Stomach smooth muscle (tissue), 2 donors: Measurements from ENCODE around the gene RNF182.
"Not testable (repeated sequence)": the region's sequence is repeated elsewhere in the genome, so short reads cannot be mapped to it uniquely, and the experiment has no call there.

ENCODE experiments used
- H3K27ac ChIP-seq: one replicate; pipeline ENCODE4 v1.7.0; 2013; ENCODE audit warnings: mild to moderate bottlenecking, low read length, inconsistent platforms
- H3K27me3 ChIP-seq, 2 donors: one replicate each; pipeline ENCODE4 v1.7.0; 2013; ENCODE audit warnings: low read length in 2 of 2; ENCODE audit not compliant: insufficient read depth in 2 of 2, control insufficient read depth in 1 of 2
- H3K36me3 ChIP-seq, 2 donors: one replicate each; pipeline ENCODE4 v1.7.0; 2013; ENCODE audit warnings: low read length in 2 of 2; ENCODE audit not compliant: control insufficient read depth in 2 of 2, insufficient read depth in 2 of 2
- H3K4me1 ChIP-seq: one replicate; pipeline ENCODE4 v1.7.0; 2013; ENCODE audit warnings: low read length; ENCODE audit not compliant: control insufficient read depth, insufficient read depth
- H3K4me3 ChIP-seq, 2 donors: one replicate each; pipeline ENCODE4 v1.7.0; 2013; ENCODE audit warnings: low read length in 2 of 2
- H3K9ac ChIP-seq, 2 donors: one replicate each; pipeline ENCODE4 v1.7.0; 2013; ENCODE audit warnings: low read length in 2 of 2, mild to moderate bottlenecking in 1 of 2
- H3K9me3 ChIP-seq, 2 donors: one replicate each; pipeline ENCODE4 v1.7.0; 2013; ENCODE audit warnings: low read length in 2 of 2; ENCODE audit not compliant: control insufficient read depth in 2 of 2
- donor health status: healthy.
- donor health status: Pancreatic carcinoma.

RNF182 gene

DNA sequence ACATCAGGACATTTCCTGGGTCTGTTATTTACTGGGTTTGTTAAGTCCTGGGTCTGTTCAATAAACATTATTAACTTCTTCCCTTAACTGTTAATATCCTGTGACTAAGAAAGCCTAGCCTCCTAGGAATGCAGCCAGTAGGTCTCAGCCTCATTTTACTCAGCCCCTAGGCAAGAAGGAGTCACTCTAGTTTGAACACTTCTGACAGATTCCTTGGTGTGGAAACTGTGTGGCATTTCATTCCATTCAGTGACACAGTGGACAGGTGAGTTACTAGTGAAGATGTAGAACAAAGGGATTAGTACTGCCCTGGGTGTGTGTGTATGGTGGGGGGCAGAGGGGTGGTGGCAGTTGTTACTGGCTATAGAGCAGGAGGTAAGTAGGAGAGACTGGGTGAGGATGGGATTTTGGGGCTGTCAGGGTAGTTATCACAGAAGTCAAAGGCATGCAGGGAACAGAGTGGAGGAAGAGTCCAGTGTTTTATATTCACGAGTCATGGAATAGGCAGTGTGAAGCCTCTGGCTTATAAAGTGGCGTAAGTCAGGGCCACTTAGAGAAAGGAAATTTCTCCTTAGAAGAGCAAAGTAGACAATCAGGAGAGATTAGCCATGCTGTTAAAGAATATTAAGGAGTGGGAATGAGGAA, 28.4 kb downstream of the RNF182 start:
- Histone ChIP-seq H3K27me3 (peaks cover 0 to 8% of the 10 kb centered on the region in 2 donors), H3K27ac (no peak overlapping the region), H3K4me3 (no peak overlapping the region), H3K4me1 (no peaks in the 10 kb centered on the region), H3K36me3 (no peaks in the 10 kb centered on the region), H3K9me3 (no peaks in the 10 kb centered on the region), H3K9ac (no peak overlapping the region)

DNA sequence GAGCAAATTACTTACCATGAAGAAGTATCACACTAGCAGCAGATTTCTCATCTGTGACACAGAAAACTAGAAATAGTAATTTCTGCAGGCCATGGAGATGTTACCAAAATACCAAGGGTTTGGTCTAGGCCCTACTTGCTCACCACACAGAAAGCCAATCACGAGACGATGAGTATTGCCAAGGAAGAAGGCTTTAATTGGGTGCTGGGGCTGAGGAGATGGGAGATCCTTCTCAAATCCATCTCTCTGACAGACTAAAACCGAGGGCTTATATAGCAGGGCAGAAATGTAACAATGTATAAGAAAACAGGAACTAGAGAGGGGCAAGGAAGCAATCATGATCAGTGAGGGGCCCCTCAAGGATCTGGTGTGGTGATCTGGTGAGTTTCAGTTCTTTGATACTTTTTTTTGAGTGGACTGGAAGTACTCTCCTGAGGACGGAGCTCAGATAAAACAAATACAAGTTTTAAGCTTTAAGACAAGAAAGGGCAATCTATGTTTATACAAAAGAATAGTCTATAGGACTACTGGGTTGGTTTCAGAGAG, 40.9 kb downstream of the RNF182 start:
- H3K27me3 ChIP-seq = peaks cover 0 to 2% of the 10 kb centered on the region in 2 donors
- no peaks in the 10 kb centered on the region for H3K9me3 ChIP-seq
- H3K4me1 ChIP-seq = no peaks in the 10 kb centered on the region
- no peak overlapping the region for H3K27ac ChIP-seq
- H3K36me3 ChIP-seq = no peaks in the 10 kb centered on the region
- H3K4me3 ChIP-seq = no peak overlapping the region
- no peak overlapping the region for H3K9ac ChIP-seq

DNA sequence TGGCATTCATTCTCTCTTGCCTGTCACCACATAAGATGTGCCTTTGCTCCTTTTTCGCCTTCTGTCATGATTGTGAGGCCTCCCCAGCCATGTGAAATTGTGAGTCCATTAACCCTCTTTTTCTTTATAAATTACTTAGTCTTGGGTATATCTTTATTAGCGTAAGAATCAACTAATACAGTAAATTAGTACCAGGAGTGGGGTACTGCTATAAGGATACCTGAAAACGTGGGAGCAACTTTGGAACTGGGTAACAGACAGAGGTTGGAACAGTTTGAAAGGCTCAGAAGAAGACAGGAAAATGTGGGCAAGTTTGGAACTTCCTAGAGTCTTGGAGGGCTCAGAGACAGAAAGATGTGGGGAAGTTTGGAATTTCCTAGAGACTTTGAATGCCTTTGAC, 46.6 kb downstream of the RNF182 start:
- H3K9ac ChIP-seq = no peak overlapping the region
- H3K27me3 ChIP-seq = peaks cover 0 to 2% of the 10 kb centered on the region in 2 donors
- no peaks in the 10 kb centered on the region for H3K9me3 ChIP-seq
- no peaks in the 10 kb centered on the region for H3K36me3 ChIP-seq
- no peaks in the 10 kb centered on the region for H3K4me1 ChIP-seq
- H3K27ac ChIP-seq = no peak overlapping the region
- H3K4me3 ChIP-seq = no peak overlapping the region

- not testable (repeated sequence) for H3K9me3 ChIP-seq, H3K4me3 ChIP-seq, H3K27me3 ChIP-seq, H3K27ac ChIP-seq, H3K9ac ChIP-seq, H3K4me1 ChIP-seq, H3K36me3 ChIP-seq
Observed at GRCh38 chr6:13972602-13973001, 47.9 kb downstream of the RNF182 start.

GRCh38 chr6:13973422-13973821, 48.7 kb downstream of the RNF182 start:
- not testable (repeated sequence) for H3K4me3 ChIP-seq, H3K27me3 ChIP-seq, H3K9me3 ChIP-seq, H3K9ac ChIP-seq, H3K4me1 ChIP-seq, H3K36me3 ChIP-seq, H3K27ac ChIP-seq

- no peaks in the 10 kb centered on the region for H3K36me3 ChIP-seq
- H3K27ac ChIP-seq = no peak overlapping the region
- H3K4me3 ChIP-seq = no peak overlapping the region
- H3K27me3 ChIP-seq = peaks cover 0 to 2% of the 10 kb centered on the region in 2 donors
- no peaks in the 10 kb centered on the region for H3K9me3 ChIP-seq
- no peak overlapping the region for H3K9ac ChIP-seq
- no peaks in the 10 kb centered on the region for H3K4me1 ChIP-seq
Observed at GRCh38 chr6:13978102-13978640, 53.4 kb downstream of the RNF182 start.

DNA sequence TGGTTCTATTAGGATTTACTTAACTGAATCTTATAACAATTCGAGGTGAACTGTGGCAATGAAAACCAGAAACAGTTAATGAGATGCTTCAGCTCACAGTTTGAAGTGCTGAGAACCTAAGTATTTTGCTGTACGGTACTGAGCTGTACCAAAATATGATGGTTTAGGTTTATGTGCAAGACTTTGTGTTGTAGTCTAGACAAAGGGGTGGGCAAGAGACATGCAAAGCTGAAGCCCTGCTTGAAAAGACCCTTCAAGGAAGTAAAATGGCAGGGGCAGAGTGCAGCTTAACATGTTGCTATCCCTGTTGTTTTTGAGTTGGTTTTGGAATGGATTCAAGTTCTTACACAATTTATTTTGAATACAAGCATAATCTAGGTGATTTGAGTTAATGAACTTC, 54.0 kb downstream of the RNF182 start:
- H3K4me1 ChIP-seq = no peaks in the 10 kb centered on the region

GRCh38 chr6:13979284-13980171, 54.8 kb downstream of the RNF182 start:
- Histone ChIP-seq H3K27ac (no peak overlapping the region), H3K36me3 (no peaks in the 10 kb centered on the region), H3K27me3 (peaks cover 0 to 2% of the 10 kb centered on the region in 2 donors), H3K4me1 (no peaks in the 10 kb centered on the region), H3K9ac (no peak overlapping the region), H3K4me3 (no peak overlapping the region), H3K9me3 (no peaks in the 10 kb centered on the region)

More for the DNA sequence above, 54.0 kb downstream of the RNF182 start:
- no peak overlapping the region for H3K4me3 ChIP-seq
- no peaks in the 10 kb centered on the region for H3K36me3 ChIP-seq
- H3K9ac ChIP-seq = no peak overlapping the region
- peaks cover 0 to 2% of the 10 kb centered on the region in 2 donors for H3K27me3 ChIP-seq
- H3K27ac ChIP-seq = no peak overlapping the region
- no peaks in the 10 kb centered on the region for H3K9me3 ChIP-seq

DNA sequence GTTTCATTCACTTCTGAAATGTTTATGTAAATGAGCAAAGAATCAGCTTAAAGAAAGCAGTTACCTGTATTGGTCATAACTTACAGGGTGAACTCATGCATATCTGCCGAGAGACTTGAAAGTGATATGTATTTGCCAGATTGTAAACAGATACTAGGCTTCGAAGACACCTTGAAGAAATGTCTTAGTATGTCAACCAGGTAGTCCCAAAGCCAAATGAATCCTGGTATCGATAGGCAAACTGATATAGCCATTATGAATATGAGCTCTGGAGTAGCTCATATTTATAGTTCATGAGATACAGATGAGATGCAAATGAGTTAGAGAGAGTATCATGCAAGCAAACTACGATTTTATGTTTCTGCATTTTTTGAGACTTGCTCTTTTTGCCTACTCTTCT, 55.8 kb downstream of the RNF182 start:
- Histone ChIP-seq H3K9ac (no peak overlapping the region), H3K27me3 (peaks cover 0 to under 1% of the 10 kb centered on the region in 2 donors), H3K36me3 (no peaks in the 10 kb centered on the region), H3K4me3 (no peak overlapping the region), H3K4me1 (no peaks in the 10 kb centered on the region), H3K27ac (no peak overlapping the region), H3K9me3 (no peaks in the 10 kb centered on the region)

GRCh38 chr6:13985663-13986325, 61.0 kb downstream of the RNF182 start:
- Histone ChIP-seq H3K9ac (no peak overlapping the region), H3K27ac (no peak overlapping the region), H3K9me3 (no peaks in the 10 kb centered on the region), H3K36me3 (no peaks in the 10 kb centered on the region), H3K4me1 (no peaks in the 10 kb centered on the region), H3K4me3 (no peak overlapping the region), H3K27me3 (peaks cover 2 to 9% of the 10 kb centered on the region in 2 donors)
